ENCODE measurements around the gene HCRTR1. TPM values are rescaled to one million over a fixed set of nuclear protein-coding genes. Genes with fewer than 3 reads are reported as not detected.

The HCRTR1 gene
- total RNA-seq, 2 donors from 2014 or later, result not detected

- H3K9ac ChIP-seq (ENCODE audit: low read depth in 2 of 2, low read length in 2 of 2), result no peak overlapping the region
- H3K36me3 ChIP-seq, result no peaks in the 10 kb centered on the region
- intact Hi-C loops (cut with DNase I), result no loop called here
Observed at GRCh38 chr1:31652891-31653499, 35.5 kb downstream of the HCRTR1 start.

GRCh38 chr1:31653717-31654473 lies 36.4 kb downstream of the HCRTR1 start:
- Histone ChIP-seq H3K27me3 (no peaks in the 10 kb centered on the region), H3K36me3 (no peaks in the 10 kb centered on the region), H3K9me3 (no peaks in the 10 kb centered on the region), H3K4me3 (no peak overlapping the region), H3K27ac (no peak overlapping the region), H3K4me1 (no peaks in the 10 kb centered on the region), H3K9ac (ENCODE audit: low read depth in 2 of 2, low read length in 2 of 2) (no peak overlapping the region)
- TF ChIP-seq CTCF (IDR thresholded peaks at IDR 0.05), result no peak
- intact Hi-C loops (cut with DNase I), result no loop called here
- no peak for DNase-seq

More at GRCh38 chr1:31652891-31653499, 35.5 kb downstream of the HCRTR1 start:
- no peak for TF ChIP-seq CTCF (IDR thresholded peaks at IDR 0.05)
- Histone ChIP-seq H3K27ac (no peak overlapping the region), H3K27me3 (no peaks in the 10 kb centered on the region), H3K4me3 (no peak overlapping the region), H3K9me3 (no peaks in the 10 kb centered on the region), H3K4me1 (no peaks in the 10 kb centered on the region)
- no peak for DNase-seq

GRCh38 chr1:31654474-31654776 lies 36.9 kb downstream of the HCRTR1 start:
- Histone ChIP-seq H3K4me3 (no peak overlapping the region), H3K4me1 (no peaks in the 10 kb centered on the region), H3K27ac (no peak overlapping the region), H3K27me3 (no peaks in the 10 kb centered on the region), H3K9me3 (no peaks in the 10 kb centered on the region), H3K9ac (ENCODE audit: low read depth in 2 of 2, low read length in 2 of 2) (no peak overlapping the region), H3K36me3 (no peaks in the 10 kb centered on the region)
- no peak for TF ChIP-seq CTCF (IDR thresholded peaks at IDR 0.05)
- no peak for DNase-seq
- intact Hi-C loops (cut with DNase I), result no loop called here

- DNase-seq, result no peak
- H3K36me3 ChIP-seq, result no peaks in the 10 kb centered on the region
- intact Hi-C loops (cut with DNase I), result no loop called here
Observed at GRCh38 chr1:31655104-31655503, 37.6 kb downstream of the HCRTR1 start.

GRCh38 chr1:31655756-31656155 lies 38.3 kb downstream of the HCRTR1 start:
- H3K27me3 ChIP-seq, result no peaks in the 10 kb centered on the region
- intact Hi-C loops (cut with DNase I), result no loop called here
- no peak overlapping the region for H3K4me3 ChIP-seq
- H3K36me3 ChIP-seq, result no peaks in the 10 kb centered on the region
- H3K9me3 ChIP-seq, result no peaks in the 10 kb centered on the region
- TF ChIP-seq CTCF (IDR thresholded peaks at IDR 0.05), result no peak
- no peak for DNase-seq
- no peaks in the 10 kb centered on the region for H3K4me1 ChIP-seq
- H3K27ac ChIP-seq, result no peak overlapping the region
- H3K9ac ChIP-seq (ENCODE audit: low read depth in 2 of 2, low read length in 2 of 2), result no peak overlapping the region

More at GRCh38 chr1:31655104-31655503, 37.6 kb downstream of the HCRTR1 start:
- H3K9ac ChIP-seq (ENCODE audit: low read depth in 2 of 2, low read length in 2 of 2), result no peak overlapping the region
- no peak for TF ChIP-seq CTCF (IDR thresholded peaks at IDR 0.05)
- H3K4me3 ChIP-seq, result no peak overlapping the region
- H3K4me1 ChIP-seq, result no peaks in the 10 kb centered on the region
- no peaks in the 10 kb centered on the region for H3K27me3 ChIP-seq
- no peaks in the 10 kb centered on the region for H3K9me3 ChIP-seq
- H3K27ac ChIP-seq, result no peak overlapping the region

Data from colonic mucosa (tissue), 4 donors.